Skin epidermis (tissue), 12 donors: Measurements from ENCODE around the gene ADI1.
A peak's percentile ranks its signal among the peaks of the same experiment; 100 is the strongest.
"Not testable (repeated sequence)": the region's sequence is repeated elsewhere in the genome, so short reads cannot be mapped to it uniquely, and the experiment has no call there.

ENCODE experiments used
- H3K27ac ChIP-seq, 21 experiments: fragments of 200-600 bp; sonication (generic) in 11 of 21; one replicate each; pipeline ENCODE4 v1.5.0; 2020; ENCODE audit warnings: mild to moderate bottlenecking in 3 of 21, inconsistent platforms in 2 of 21, moderate library complexity in 2 of 21
- H3K4me3 ChIP-seq, 7 experiments: fragments of 200-600 bp; sonication (generic) in 2 of 7; one replicate each; pipeline ENCODE4 v1.5.0; 2020; ENCODE audit warnings: inconsistent platforms in 2 of 7, mild to moderate bottlenecking in 2 of 7, moderate library complexity in 1 of 7

The ADI1 gene

GRCh38 chr2:3456125-3456524 lies 63.2 kb downstream of the ADI1 start:
- H3K4me3 ChIP-seq, result no peak overlapping the region
- H3K27ac ChIP-seq, result no peak overlapping the region

- H3K27ac ChIP-seq, result no peak overlapping the region
- no peak overlapping the region for H3K4me3 ChIP-seq
Measured at GRCh38 chr2:3454802-3455201, 64.5 kb downstream of the ADI1 start.

GRCh38 chr2:3454005-3454404 lies 65.3 kb downstream of the ADI1 start:
- peak overlapping the region in 1 of 21 experiments; percentile 38 for H3K27ac ChIP-seq
- H3K4me3 ChIP-seq, result not testable (repeated sequence)

- H3K4me3 ChIP-seq, result no peak overlapping the region
- peak overlapping the region in 2 of 21 experiments; percentile 12 to 38 for H3K27ac ChIP-seq
Measured at GRCh38 chr2:3453190-3453999, 65.9 kb downstream of the ADI1 start.

- Histone ChIP-seq H3K4me3 (no peak overlapping the region), H3K27ac (peak overlapping the region in 1 of 21 experiments; percentile 14)
Measured at GRCh38 chr2:3451926-3452671, 67.2 kb downstream of the ADI1 start.

GRCh38 chr2:3451169-3451568 lies 68.2 kb downstream of the ADI1 start:
- H3K4me3 ChIP-seq, result no peak overlapping the region
- no peak overlapping the region for H3K27ac ChIP-seq

- no peak overlapping the region for H3K27ac ChIP-seq
- no peak overlapping the region for H3K4me3 ChIP-seq
Measured at GRCh38 chr2:3450385-3451010, 68.8 kb downstream of the ADI1 start.

GRCh38 chr2:3449936-3450335 lies 69.4 kb downstream of the ADI1 start:
- H3K4me3 ChIP-seq, result no peak overlapping the region
- no peak overlapping the region for H3K27ac ChIP-seq

GRCh38 chr2:3449086-3449485 lies 70.2 kb downstream of the ADI1 start:
- H3K27ac ChIP-seq, result no peak overlapping the region
- H3K4me3 ChIP-seq, result no peak overlapping the region

GRCh38 chr2:3448441-3448911 lies 70.9 kb downstream of the ADI1 start:
- peak overlapping the region in 3 of 21 experiments; percentile 8 to 47 (median 15) for H3K27ac ChIP-seq
- H3K4me3 ChIP-seq, result not testable (repeated sequence)

- Histone ChIP-seq H3K4me3 (no peak overlapping the region), H3K27ac (peak overlapping the region in 3 of 21 experiments; percentile 8 to 47 (median 15))
Measured at GRCh38 chr2:3447789-3448317, 71.5 kb downstream of the ADI1 start.
